HG03039 (cell line): ENCODE measurements around the gene BTG2.
A peak's percentile ranks its signal among the peaks of the same experiment; 100 is the strongest.
"Not testable (repeated sequence)": the region's sequence is repeated elsewhere in the genome, so short reads cannot be mapped to it uniquely, and the experiment has no call there.

Experiments
- ATAC-seq: cut with Tn5 transposase; IDR thresholded peaks from one replicate; pipeline ENCODE4 v1.9.1; 2021; ENCODE audit warnings: mild to moderate bottlenecking, moderate library complexity; ENCODE audit not compliant: unreplicated experiment

Gene BTG2, protein sequence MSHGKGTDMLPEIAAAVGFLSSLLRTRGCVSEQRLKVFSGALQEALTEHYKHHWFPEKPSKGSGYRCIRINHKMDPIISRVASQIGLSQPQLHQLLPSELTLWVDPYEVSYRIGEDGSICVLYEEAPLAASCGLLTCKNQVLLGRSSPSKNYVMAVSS

DNA sequence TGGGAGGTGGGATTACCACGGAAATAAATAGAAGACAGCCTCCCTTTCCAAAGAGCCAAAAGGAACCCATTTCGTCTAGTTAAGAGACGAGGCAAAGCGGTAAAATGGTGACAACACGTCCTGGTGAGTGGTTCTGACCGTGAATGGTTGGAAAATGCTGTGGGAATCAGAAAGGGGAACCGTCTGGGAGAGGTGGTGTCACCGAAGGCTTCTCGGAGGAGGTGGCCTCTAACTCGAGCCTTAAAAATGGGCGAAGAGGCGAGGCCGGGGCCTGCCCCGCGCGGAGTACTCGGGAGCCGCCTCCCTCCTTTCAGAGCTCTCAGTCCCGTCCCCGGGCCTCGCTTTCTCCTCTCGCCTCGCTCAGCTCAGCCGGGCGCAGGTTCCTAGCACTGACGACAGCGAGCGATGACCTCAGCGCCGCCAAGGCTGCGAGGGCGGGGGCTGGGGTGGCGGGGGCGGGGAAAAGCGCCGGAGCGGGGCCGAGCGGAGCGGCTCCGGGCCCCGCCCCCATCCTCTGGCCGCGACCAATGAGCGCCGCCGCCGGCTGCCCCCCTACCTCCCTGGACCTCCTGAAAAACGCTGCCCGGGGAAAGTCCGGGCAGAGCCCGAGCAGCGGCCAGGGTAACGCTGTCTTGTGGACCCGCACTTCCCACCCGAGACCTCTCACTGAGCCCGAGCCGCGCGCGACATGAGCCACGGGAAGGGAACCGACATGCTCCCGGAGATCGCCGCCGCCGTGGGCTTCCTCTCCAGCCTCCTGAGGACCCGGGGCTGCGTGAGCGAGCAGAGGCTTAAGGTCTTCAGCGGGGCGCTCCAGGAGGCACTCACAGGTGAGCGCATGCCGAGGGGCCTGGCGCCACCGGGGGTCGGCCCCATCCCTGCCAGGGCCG lies at the start of gene BTG2:
Gene BTG2 (plus strand): TSS at position 601 of the 890 bp plus-strand sequence. CDS start 88 bp downstream, at position 689.
- ATAC-seq: peak; percentile 66

DNA sequence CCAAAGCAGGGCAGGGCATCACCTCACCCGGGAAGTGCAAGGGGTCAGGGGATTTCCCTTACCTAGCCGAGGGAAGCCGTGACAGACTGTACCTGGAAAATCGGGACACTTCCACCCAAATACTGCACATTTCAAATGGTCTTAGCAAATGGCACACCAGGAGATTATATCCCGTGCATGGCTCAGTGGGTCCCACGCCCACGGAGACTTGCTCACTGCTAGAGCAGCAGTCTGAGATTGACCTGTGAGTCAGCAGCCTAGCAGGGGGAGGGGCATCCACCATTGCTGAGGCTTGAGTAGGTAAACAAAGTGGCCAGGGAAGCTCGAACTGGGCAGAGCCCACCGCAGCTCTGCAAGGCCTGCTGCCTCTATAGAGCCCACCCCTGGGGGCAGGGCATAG lies 48.7 kb upstream of the BTG2 start:
- not testable (repeated sequence) for ATAC-seq

DNA sequence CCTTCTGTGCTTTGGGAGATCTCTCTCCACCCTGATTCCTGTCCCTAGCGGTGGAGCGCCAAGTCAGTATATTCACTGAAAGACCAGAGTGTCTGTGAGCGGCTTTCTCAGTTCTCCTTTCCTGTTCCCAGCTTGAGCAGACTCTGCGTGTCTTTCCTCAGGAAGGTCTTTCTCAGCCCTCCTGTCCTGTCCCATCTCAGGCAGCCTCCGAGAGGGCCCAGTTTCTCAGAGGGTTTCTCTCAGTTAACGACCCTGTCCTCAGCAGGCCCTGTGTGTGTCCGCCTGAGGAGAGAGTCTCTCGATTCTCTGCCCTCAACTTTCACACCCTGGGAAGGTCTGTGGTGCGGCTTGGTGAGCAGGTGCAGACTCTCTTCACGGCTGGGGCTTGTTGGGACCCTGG lies 41.8 kb upstream of the BTG2 start:
- no peak for ATAC-seq

DNA sequence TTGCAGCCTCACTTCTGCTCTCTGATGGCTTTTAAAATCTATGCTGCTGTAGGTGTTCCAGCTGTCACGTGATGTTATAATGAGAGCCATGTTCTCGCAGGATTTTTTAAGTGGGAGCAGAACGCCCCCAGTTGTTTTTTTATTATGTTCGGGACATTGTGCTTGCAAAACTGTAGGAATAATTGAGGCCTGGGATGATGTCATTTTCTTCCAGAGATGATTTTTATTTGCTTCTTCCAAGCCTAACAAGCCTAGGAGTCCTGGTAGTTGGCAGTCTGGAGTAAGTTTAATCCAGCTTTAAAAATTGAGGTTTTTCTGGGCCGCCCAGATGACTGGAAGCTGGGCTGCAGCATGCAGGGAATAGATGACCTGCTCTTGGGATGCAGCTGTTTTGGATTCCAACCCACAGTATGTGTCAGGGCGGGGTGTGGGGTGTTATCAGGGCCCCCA lies 41.2 kb upstream of the BTG2 start:
- ATAC-seq: no peak

DNA sequence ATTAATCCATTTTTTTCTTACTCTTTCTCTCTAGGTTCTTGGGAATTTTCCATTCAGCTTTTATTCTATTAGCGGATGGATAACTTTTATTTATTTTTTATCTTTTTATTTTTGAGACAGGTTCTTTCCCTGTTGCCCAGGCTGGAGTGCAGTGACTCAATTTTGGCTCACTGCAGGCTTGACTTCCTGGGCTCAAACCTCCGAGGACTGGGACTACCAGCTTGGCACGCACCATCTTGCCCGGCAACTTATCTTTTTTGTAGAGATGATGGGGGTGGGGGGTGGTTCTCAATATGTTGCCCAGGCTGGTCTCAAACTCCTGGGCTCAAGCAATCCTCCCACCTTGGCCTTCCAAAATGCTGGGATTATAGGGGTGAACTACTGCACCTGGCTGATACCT lies 39.8 kb upstream of the BTG2 start:
- no peak for ATAC-seq

DNA sequence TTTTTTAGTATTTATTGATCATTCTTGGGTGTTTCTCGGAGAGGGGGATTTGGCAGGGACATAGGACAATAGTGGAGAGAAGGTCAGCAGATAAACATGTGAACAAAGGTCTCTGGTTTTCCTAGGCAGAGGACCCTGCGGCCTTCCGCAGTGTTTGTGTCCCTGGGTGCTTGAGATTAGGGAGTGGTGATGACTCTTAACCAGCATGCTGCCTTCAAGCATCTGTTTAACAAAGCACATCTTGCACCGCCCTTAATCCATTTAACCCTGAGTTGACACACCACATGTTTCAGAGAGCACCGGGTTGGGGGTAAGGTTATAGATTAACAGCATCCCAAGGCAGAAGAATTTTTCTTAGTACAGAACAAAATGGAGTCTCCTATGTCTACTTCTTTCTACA lies 39.2 kb upstream of the BTG2 start:
- ATAC-seq: not testable (repeated sequence)

DNA sequence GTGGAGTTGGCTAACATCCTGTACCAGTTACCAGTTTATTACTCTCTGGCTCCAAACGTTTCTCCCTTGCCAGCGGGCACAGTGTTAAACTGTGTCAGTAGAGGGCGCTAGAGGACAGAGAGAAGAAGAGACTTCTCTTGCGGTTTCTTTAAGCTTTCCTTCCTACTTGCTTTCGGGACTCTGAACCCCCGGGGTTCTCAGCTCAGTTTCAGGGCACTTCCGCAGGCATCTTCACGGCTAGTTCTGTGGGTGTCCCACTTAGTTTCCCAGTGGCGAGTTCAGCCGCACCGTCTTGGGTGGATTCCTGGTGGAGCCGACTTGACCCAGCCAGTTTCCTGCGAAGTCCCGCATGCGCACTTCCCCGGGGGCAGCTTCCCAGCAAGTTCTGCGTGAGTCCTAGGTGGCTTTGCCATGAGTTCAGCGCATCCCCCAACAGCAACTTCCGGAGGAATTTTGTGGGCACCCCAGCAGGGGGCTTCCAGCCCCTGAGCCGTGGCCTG lies 37.9 kb upstream of the BTG2 start:
- no peak for ATAC-seq

DNA sequence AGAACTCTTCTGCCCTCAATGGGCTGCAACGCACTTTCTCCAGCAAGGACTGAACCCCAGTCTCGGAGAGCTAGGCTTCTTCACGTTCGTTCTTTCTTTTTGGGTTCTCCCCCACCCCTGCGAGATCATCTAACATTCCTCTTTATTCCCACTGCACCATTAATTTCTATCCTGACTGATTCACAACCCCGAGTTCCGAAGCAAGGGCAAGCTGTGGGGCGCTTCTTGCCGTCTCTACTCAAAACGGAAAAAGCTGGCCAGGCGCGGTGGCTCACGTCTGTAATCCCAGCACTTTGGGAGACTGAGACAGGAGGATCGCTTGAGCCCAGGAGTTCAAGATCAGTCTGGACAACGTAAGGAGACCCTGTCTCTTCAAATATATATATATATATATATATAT lies 37.4 kb upstream of the BTG2 start:
- ATAC-seq: no peak

DNA sequence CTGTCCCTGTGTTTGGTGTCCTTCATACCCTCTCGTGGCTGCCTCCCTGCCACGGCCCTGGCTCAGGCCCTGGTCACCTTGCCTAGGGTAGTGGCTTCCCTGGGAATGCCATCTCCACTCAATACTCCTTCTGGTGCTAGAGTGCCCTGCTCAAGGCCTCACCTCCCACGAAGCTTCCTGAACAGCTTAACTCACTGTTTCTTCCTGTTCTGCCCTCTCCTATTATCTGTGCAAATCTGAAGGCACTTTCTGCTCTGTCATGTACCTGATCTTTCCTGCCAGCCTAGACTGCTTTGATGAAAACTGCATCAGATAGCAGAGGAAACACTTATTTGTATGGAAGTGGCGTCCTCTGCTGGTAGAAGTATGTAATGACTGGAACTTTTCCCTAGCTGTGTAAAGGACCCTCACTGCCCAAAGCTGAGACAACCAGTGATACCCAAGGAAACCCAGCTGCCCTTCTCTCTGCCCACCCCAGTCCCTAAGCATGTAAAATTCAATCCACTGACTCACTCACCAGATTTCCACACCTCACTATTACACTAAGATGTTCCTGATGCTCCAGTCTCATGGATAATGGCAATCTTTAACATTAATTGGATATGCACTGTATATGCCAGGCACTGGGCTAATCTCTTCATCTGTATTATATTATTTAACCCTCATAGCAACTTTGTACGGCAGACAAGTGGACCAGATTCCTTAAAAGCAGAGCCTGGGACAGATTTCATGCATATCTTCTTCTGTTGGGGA lies 36.2 kb upstream of the BTG2 start:
- ATAC-seq: no peak

DNA sequence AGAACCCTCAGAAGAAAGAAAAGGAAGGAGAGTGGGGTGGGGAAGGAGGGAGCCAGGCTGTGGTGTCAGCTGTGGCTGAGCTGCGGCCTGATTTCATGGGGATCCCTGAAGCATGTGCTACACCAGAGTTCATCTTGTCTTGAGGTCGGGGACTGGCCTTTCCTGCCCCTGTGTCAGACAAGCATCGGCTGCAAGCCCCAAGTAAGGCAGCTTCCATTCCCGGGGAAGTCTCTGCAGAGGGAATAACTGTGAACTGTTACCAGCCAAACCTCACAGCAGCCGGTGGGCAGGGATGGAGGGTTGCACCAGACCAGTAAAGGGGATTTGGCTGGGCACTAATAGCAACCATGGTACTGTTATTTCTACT lies 35.7 kb upstream of the BTG2 start:
- ATAC-seq: no peak

DNA sequence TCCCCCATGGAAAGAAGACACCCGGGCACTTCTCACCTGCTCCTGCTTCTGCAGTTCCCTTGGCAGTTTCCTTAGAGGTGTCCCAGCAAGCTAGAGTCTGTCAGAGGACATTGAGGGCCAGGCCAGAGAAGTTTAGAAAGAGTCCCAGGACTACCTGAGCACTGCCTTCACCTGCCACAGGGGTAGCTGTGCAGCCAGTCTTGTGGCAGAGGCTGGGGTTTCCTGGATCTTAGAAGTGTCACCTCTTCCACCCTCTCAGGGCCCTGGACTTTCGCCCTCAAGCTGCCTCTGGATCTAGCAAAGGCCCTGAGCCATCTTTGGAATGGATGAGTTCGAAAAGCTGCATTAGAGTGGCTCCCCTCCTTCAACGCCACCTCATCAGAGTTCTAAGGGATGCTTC lies 34.9 kb upstream of the BTG2 start:
- no peak for ATAC-seq

DNA sequence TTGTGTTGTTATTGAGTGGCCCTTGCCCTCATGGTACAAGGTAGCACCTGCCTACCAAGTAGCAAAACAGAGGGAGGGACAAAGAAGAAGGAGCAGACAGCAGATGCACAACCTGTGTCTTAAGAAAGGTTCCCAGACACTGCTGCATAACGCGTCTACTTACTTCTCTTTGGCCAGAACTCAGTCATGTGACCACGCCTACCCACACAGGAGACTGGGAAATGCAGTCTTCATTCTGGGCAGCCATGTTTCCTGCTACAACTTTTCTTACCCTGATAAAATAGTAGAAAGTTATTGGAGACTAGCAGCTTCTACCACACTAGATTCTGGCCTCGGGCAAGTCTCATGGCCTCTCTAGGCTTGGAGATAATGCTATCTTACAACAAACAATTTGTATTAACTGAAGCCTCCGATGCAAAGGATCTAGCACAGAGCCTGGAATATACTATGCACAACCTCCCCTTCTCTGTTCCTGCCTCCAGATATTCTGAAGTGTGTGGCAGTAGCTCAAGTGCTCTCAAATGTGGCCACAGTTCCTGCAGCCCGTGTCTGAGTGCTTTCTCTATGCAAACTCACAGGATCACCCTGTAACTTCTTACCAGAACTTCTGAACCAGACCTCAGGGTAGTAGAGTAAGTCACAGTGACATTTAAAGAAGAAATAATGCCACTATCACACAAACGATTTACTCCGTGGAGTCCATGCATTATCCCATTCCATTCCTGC lies 34.1 kb upstream of the BTG2 start:
- ATAC-seq: no peak

DNA sequence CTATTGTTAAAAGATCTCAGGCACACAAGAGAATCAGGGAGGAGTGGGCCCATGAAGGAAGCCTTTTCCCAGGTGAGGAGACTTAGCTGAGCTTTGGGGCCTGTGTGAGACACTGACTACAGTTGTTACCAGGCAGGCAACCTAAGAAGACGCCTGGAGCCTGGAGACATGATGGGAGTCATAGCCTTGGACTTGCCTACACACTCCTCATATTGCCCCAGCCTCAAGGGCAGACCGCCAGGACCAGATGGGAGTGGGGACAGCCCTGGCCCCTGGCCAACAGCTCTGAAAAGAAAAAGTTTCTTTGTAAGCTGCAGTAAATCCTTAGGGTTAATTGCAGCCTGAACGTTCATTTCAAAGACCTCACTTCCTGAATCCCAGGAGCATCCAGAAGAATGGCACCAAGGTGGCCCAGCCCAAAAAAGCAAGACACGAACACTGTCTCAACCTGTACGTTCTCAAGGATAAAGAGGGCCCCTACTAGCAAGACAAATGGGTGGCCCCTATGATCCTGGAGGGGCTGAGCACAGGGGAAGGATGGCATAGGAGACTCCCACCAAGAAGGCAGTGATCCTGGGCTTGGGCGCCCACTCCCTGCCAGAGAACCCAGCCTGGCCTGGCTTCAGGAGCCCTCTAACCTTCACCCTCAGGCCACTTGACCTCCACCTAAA lies 33.2 kb upstream of the BTG2 start:
- no peak for ATAC-seq

DNA sequence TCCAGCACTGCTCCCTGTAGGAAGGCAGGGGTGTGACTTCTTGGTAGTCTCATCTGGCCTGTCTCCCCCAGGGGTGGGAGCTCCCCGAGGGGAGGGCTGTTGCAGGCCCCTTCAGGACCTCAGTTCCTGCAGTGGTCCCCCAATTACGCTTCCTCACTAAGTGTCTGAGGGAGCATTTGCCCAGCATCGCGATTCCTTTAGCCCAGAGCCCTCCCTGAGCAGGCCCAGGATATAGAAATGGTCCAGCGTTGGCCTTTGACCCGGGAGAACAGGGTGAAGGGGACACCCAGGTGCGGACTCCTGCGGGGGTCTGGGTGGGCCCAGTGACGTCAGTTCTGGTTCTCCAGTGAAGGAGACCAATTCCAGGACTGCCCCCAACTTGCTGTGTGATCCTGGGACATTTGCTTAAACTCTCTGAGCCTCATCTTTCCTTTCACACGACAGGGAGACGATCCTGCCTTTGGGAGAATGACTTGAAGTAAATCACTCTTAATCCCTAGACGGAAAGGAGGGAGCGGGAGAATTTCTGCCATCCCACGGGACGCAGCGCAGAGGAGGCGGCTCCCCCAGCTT lies 32.6 kb upstream of the BTG2 start:
- no peak for ATAC-seq

DNA sequence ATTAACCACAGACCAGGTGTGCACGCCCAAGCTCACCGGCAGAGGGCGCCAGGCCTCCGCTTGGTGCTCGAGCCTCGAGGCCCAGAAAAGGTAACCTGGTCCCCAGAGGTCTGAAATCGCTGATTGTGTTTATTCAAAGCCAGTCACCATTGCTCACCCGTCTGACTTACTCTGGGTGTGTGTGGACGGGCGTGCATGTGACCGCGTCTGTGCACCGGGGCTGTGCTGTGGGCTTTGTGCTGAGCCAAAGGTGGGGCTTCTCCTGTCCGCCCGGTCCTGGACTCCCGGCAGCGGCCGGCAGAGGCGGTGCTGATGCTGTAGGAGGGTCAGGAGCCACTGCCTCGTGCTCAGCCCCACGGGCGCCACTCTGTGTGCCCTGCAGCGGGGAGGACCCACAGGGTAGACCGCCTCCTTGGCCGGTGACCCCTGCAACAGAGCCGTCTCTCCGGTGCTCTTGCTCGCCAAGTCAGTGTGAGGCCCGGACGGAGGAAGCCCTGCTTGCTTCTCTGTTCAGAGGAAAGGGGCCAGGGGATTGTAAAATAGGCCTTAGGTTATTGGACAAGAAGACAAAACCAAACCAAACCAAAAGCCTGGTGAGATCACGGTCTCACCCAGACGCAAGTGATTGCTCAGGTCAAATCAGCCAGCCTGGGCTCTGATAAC lies 32.0 kb upstream of the BTG2 start:
- peak; percentile 53 for ATAC-seq

DNA sequence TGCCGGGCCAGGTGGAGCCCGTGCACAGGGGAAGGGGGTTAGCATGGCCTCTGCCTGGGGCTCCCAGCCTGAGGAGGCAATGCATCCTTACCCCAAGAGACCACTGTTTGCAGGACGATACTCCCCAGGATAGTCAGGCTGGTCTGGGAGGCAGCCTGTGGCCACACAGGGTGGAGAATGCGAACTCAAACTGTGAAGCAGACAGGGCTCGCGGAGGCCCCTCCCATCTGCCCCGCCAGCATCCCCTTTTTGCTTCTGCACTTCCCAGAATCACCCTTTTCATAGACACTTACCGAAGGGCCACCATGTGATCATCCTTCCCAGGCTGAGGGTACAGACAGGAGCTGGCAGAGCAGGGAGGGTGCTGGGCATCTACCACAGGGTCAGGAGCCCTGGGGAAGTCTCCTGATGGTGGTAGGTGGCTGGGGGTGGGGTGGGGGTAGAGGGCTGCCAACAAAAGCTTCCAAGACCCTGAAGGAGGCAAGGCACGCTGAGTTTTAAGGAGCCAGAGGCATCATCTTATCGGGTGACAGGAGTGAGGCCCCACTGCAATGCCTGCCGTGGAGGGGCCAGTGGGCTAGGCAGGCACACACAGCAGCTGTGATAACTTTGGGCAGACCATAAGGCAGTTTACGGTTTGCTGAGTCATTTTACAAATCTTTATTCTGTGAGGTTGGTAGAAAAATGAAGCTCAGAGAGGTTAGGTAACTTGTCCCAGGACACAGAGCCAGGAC lies 31.3 kb upstream of the BTG2 start:
- no peak for ATAC-seq

DNA sequence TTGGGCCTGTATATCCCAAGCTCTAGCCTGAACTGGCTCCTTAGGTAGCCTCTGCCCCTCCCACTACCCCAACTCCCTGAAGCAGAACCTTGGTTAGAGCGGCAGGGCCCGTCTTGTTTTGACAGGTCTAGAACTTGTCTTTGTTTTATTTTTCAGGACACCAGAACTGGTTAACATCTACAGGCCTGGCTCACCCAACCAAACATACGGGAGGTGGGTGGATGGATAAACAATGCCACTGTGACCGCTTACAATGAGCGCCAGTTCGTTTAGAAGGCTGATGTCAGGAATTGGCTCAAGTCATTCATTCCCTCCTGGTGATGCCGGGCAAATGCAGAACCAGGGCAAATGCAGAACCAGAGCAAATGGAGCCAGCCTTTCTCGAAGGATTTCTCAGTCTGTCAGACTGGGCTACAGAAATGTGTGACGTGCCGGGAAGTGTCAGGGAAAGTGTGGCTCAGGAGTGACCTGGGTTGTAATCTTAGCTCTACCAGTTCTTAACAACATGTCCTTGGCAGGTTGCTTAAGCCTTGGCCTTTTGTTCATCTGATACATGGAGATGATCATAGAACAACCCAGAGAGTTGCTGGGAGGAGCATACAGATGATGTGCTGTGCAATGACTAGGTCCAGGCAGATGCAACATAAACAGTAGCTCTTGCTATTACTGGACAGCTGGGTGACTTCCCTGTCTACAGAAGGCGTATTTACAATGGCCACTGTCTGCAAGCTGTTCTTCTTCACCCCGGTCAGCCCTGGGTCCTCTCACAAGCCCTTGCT lies 30.5 kb upstream of the BTG2 start:
- ATAC-seq: no peak

DNA sequence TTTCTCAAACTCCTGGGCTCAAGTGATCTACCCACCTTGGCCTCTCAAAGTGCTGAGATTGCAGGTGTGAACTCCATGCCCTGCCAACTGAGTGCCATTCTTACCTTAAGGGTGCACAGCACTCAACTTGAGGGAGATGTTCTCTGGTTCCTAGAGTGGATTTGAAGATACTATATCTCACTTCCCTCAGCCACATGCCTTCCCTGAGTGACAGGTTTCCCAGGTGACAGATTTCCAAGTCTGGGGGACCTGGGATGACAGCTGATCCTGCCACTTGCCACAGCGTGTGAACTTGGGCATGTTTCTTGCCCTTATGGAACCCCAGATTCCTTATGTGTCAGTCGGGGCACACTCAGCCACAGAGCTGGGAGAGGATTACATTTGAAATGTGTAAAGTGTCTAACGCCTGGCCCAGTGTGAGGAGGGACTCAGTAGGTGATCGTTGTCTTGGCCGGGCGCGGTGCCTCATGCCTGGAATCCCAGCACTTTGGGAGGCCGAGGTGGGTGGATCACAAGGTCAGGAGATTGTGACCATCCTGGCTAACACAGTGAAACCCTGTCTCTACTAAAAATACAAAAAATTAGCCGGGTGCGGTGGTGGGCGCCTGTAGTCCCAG lies 29.6 kb upstream of the BTG2 start:
- ATAC-seq: no peak
